OCI-M2 (cell line): ENCODE results near the gene SH2D5.
A peak's percentile ranks its signal among the peaks of the same experiment; 100 is the strongest.

Experiments
- DNase-seq: peaks from one replicate; lab custom pipeline; 2025; ENCODE audit not compliant: unreplicated experiment; lab: John Stamatoyannopoulos, UW

The SH2D5 gene

DNA sequence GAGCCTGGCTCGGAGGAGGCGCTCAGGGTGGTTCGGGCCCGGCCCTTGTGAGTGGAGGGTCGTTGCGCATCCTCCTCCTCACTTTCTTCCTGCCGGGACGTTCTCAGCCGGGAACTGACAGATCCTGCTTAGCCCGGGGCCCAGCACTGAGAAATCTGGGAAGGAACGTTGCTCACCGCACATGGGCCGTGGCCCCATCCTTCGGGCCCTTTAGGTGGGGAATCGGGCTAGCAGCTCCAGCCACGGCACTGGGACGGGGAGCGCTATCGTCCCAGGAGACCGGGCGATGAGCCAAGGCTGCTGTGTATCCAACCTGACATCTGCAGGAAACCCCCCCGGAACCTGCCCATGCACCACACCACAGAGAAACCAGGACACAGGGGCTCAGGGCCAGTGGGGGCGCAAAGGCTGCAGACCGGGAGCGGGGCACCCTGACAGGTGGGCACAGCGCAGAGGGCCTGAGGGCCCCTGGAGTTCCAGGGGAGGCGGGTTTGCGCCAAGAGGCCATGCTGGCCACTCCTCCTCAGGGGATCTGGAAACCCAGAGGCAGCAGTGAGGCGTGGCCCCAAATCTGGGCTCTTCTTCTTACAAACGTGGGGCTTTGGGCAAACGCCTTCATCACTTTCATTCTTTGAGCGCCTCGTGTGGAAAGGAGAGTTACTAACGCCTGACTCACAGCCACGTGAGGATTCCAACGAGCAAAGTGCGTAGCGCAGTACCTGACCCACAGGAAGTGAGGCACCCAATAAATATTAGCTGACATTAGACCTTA is at the start of gene SH2D5:
TSS of gene SH2D5 (minus strand) at position 116 of the 772 bp plus-strand sequence. CDS start 4,659 bp downstream, outside the sequence.
- peak; percentile 15 for DNase-seq

DNA sequence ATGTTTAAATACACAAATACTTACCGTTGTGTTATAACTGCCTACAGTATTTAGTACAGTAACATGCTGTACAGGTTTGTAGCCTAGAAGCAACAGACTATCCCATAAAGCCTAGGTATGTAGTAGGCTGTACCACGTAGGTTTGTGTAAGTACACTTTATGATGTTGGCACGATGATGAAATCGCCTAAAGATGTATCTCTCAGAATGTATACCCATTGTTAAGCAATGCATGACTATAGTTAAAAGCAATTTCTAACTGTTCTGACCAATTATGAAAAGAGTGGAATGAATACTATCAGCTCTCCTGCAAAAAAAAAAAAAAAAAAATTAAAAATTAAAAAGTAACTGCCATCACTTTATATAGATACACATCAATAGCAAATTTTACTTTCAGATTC is 43.2 kb upstream of the SH2D5 start:
- DNase-seq = no peak

DNA sequence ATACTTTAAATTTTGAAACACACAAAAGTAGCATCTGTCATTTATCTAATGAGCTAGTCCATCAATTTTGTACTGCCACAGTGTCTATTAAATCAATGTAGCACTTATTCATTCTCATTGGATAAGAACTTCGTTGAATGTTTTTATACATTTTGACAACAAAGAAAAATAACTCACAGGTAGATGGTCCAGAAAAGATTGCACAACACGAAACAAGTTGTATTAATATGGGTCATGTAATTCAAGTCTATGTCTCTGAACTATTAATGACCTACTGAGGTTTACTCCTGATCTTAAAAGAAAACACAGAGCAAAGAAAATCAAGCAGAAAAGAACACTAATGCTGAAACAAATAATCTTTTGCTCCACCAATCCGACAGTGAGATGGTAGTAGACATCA is 39.3 kb upstream of the SH2D5 start:
- no peak for DNase-seq

DNA sequence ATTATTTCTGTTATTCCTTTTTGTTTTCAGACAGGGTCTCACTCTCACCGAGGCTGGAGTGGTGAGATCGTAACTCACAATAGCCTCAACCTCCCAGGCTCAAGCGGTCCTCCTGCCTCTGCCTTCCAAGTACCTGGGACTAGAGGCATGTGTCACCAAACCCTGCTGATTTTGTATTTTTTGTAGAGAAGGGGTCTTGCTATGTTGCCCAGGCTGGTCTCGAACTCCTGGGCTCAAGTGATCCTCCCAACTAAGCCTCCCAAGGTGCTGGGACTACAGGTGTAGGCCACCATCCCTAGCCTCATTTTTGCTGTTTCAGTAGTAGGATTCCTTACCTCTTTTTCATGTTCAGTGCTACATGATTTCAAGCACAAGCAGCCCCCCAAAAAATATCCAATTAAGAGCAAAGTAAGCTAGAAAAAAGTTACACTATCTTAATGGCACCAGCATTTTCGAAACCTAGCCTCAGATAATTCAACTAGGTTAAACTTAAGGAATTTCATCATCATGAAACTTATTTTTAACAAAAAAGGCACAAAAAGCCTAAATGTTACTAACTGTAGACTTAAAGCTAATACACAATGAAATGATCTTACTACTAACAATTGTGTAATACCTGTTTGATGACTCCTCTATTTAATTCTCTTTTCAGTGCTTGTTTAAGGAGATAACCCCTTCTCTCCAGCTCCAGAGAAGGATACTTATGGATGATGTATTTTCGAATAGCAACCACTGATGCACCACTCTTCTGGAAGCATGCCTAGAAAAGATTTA is 38.0 kb upstream of the SH2D5 start:
- DNase-seq = no peak

DNA sequence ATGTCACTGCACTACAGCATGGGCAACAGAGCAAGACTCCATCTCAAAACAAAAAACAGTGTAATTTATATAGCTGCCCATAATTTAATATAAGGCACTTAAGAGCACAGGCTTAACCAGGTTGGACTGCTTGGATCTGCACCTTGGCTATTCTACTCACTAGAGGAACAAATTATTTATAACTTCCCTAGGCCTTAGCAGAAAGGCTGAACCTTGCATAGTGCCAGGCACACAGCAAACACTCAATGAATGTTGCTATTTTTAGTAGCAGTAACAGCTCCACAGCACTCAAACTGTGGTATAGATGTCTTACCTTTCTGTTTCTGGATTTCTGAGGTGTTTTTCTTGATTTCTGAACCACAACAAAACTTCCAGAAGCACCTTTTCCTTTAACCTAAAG is 34.8 kb upstream of the SH2D5 start:
- DNase-seq = no peak

DNA sequence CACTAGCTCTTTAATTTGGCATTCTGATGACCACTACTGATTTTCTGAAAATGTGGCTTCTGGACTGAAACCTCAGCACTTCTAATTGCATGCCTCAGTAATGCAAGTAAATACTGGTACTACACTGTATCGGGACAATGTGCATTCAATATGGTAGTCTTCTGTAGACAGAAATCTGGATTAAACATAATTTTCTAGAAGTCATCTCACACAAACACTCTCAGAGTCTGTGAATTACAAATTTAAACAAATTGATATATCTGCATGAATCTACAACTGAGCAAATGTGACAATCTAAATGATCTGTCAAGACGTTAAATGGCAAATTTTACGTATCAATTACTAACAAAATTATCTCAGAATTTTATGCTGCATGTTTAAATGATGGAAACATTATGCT is 30.9 kb upstream of the SH2D5 start:
- no peak for DNase-seq

DNA sequence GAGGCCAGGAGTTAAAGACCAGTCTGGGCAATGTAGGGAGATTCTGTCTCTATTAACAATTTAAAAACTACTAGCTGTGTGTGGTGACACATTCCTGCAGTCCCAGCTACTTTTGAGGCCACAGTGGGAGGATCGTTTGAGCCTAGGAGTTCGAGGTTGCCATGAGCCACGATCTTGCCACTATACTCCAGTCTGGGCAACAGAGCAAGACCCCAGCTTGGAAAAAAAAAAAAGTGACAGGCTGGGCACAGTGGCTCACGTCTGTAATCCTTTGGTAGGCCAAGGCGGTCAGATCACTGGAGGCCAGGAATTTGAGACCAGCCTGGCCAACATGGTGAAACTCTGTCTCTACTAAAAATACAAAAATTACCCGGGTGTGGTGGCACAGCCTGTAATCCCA is 27.8 kb upstream of the SH2D5 start:
- no peak for DNase-seq

DNA sequence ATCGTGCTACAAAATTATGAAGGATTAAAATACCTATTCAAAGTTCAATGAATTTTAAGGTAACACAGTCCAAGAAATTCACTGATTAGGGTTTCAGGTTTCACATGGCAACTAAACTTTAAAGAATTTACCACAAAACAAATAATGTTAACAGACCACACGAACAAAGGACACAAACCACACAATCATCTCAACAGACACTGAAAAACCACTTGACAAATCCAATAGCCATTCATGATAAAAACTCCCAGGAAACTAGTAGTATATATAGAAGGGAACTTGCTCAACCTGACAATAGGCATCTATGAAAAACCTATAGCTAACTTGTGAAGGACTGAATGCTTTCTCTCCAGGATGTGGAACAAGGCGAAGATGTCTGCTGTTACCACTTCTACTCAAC is 21.1 kb upstream of the SH2D5 start:
- no peak for DNase-seq

DNA sequence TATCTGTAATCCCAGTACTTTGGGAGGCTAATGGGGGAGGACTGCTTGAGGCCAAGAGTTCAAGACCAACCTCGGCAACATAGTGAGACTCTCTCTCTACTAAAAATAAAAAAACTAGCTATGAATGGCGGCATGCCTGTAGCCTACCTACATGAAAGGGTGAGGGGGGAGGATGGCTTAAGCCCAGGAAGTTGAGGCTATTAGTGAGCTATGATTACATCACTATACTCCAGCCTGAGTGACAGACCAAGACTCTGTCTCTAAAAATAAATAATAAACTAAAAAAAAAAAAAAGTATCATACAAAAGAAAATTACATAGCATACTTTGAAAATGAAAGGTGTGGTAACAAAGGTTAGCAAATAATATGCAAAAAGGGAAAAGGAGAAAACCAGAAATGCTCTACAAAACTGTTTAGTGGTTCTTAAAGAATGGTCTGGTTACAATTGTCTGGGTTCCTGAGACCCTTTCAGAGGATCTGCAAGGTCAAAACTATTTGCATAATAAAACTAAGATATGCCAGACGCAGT is 19.0 kb upstream of the SH2D5 start:
- no peak for DNase-seq

DNA sequence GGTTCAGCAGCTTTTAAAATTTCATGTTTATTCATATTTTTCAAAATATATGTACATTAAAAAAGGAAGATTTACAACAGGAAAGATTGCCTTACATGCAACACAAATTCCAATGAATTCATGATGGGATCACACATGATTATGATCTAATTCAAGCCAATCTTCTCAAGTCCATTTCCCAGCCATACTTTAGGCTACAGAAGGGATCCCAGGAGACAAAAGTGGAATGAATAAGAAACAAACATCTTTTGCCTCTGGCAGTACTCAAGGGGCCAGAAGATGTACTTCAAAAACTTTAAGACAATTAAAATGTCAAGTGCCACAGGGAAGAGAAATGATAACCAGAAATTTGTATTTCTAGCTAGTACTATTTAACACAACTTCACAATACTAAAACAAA is 10.2 kb upstream of the SH2D5 start:
- DNase-seq = no peak

DNA sequence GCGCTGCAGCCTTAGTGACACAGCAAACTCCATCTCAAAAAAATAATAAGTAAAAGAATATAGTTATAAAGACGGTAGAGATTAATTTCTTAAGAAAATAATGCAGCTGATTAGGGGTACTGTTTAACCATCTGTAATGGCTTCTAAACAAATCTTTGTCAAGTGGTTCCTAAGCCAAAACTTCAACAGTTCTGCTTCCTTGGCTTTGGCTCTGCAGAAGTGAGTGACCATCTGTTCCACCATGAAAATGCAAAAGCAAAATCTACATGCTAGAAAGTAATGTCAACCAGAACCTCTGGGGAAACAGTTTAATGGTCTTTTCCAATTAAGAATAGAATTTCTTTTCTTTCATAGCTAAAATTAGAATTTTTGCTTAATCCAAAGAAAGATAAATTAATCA is 8.3 kb upstream of the SH2D5 start:
- no peak for DNase-seq

DNA sequence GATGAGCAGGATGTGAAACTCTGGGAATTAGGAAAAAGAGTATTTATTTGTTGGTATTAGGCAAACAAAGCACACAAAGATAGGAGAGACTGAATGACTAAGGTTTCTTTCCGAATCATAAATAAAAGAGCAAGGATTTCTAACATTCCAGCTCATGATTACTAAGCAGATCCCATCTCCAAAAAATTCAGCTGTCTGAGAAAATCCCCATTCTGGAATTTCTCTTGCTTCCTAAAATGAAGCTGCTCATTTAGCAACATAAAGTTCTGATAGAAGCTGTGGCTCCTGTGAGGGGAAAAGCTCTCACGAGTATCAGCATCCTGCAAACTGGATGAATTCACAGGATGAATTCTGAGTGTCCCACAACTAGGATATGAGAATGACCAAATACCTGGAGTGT is 6.7 kb upstream of the SH2D5 start:
- no peak for DNase-seq

DNA sequence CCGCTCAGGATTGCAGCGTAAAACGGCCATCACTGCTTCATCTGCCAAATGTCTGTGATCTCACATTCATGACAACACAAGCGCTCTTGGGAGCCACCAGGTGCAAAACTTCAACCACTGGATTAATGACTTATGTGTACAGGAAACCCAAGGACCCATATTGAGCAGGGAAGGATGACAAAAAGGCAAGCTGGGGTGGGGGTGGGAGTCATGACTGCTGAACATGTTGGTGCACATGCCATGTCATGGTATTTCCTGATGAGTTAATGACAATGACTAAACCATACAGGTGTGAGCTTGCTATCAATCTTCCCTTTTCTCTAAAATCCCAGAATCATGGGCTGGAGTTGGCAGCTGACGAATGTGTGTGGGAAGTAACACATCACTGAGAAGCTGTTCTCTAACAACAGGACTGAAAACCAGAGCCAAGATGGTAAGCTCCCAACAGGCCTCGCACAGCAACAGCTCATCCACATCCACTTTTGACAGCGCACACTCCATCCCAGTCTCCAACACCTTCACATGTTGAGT is 3.1 kb upstream of the SH2D5 start:
- DNase-seq = no peak

DNA sequence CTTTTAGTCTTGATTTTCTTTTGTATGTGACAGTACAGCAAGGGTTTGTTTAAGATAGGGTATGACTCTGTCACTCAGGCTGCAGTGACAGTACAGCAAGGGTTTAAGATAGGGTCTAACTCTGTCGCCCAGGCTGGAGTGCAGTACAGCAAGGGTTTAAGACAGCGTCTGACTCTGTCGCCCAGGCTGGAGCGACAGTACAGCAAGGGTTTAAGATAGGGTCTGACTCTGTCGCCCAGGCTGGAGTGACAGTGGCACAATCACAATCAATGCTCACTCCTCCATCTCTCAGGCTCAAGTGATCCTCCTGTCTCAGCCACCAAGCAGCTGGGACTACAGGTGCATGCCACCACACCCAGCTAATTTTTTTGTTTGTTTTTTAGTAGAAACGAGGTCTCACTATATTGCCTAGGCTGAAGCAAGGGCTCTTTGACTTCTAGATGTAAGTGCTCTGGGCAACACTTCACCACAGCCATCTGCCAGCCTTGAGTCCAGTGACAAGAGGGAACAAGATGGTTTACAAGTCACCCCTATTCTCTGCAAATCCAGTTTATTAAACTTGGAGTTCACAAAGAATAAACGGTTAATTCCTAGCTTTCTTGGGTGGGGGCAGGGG is 965 bp upstream of the SH2D5 start:
- DNase-seq = no peak

DNA sequence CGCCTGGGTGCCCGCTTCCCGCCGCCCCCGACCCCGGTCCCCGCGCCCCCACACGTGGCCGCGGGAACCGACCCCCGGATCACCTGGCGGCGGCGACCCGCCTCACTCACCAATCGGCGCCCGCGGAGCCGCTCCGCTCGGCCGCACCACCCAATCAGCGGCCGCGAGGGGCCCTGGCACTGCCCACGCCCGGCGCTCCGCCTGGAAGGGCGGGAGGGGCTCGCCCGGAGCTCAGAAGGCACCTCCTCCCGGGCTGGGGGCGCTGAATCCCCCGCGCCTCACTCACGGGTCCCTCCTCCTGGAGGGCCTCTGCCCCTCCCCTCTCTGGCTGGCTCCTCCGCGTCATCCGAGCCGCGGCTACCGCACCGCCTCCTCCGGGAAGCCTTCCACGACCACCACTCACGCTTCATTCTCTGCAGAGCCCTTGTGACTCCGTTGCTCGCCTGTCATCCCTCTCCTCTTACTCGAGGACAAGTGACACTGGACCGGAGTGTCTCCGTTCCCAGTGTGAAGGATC is 374 bp downstream of the SH2D5 start:
- DNase-seq = peak; percentile 9

DNA sequence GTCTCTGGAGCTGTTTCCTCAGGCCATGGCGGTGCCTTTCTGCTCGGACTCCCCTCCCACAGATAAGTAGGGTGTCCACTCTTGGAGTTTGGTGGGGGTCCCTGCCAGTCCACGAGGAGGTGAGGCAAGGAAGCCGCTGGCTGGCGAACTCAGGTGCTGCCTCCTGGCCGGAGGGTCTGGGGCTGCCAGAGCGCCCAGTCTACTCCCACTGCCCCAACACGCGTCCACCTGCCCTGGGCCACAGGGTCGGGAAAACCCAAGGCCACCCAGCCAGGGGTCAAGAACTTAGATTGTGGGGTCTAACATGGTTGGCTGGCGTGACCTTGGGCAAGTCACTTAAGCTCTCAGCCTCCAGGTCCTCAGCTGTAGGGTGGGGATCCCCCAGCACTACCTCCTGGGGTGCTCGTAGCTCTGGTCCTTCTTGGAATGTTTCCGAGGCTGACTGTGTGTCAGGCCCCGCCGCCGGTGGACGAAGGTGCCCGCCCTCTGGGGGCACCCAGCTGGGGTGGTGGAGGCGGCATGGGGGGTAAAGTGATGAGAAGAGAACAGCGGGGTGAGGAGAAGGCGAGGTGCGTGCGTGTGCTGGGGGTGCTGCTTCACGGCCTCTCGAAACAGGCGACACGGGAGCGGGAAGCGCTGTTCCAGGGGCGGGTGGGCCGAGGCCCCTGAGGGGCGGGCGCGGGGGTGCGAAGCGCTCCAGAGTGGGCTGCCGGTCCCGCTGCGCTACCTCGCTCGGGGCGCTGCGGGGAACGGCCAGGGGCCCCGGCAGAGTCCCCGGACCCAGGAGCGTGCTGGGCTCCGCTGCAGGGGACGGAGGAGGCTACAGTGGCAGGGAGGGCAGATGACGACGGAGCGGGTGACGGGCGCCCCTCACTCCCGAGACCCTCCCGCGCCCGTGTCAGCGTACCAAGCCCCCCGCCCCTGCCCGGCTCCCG is 1.2 kb downstream of the SH2D5 start:
- no peak for DNase-seq

DNA sequence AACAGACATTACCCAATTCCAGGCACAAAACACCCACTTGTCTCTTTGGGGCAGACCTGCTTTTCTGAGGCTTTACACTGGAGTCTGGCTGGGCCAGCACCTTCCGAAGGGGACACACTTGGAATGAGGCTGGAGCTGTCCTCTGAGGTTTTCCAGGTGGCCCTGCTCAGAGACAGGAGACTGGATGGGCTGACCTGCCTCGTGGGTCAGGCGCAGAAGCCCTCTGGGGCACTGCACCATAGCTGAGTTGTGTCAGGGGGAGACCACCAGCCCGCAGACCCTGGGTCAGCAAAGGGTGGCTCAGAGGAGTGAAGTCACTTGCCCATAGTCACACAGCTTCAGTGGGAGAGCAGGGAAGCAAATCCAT is 1.8 kb downstream of the SH2D5 start:
- DNase-seq = no peak

DNA sequence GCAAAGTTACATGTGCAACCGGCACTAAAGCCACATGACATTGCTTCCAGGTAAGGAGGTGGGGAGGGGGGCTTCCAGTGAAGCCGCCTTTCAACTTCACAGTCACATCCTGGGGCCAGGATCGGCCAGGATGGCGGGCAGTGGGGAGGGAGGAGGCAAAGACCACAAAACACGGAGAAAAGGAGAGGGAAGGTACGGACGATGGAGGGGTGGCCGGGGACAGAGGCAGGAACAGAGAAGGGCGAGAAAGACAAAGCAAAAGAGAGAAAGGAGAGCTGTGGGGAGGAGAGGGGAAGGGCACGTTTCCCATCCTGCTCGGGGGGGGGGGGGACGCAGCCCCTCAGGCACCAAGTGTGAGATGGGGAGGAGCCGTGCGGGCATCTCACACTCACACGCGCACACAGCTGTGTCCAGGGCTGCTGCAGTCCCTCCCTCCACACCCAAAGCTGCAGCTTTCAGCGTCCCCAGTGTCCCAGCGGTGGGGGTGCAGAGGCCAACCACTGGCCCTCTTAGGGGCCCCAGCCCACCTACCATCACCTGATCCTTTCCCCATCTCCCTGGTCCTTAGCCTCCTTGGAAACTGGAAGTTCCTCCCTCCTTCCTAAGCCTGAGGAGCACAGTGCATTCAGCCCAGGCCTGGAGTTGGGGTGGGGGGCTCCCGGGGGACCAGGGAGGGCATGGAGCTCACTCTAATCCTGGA is 2.4 kb downstream of the SH2D5 start:
- no peak for DNase-seq

DNA sequence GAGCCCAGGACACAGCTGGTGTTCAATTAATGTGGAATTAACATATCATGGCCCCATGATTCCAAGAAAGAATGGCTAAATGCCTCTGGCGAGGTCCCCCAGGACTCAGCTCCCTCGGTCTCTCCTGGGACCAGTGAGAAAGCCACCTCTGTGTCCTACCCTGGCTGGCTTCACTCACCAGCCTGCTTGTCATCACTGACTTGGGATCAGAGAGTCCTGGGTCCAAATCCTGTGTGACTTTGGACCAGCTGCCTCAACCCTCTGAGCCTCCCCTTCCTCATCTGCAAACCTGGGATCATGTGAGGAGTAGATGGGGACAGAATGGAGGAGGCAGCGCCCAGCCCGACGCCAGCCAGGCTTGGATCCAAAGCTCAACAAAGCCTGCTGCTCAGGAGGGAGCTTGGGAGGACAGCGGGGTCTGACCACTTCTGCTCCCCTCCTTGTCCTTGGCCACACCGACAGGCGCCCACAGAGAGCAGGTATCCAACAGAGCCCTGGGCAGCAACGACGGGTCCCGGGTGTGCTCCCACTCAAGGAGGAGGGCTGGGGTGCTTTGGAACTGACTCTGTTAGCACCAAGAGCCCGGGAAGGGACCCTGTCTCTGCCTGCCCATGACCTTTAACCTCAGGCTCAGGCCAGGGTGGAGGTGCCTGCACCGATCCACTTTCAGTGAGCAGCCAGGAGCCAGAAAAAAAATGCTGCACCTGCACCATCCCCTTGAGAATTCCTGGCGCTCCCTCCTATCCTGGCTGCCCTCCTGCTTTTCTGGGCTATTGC is 3.2 kb downstream of the SH2D5 start:
- DNase-seq = no peak
